B cell (primary cell): ENCODE measurements around the gene ABHD5. TPM values are rescaled to one million over a fixed set of nuclear protein-coding genes. Genes with fewer than 3 reads are reported as not detected.

ENCODE experiments used
- ATAC-seq: fragments of 200-7000 bp; cut with Tn5 transposase; one replicate; pipeline ENCODE4 v1.10.0; 2021; ENCODE audit warnings: low read depth, mild to moderate bottlenecking, moderate number of reproducible peaks, moderate library complexity
- CTCF ChIA-PET: fragments of 350-600 bp; sonication (Branson Sonifier 250); formaldehyde crosslinking; loops from one replicate; lab custom pipeline; 2021; ENCODE audit warnings: antibody characterized with exemption, inconsistent platforms; lab: Charles Lee
- POLR2A ChIA-PET: fragments of 350-600 bp; sonication (Branson Sonifier 250); formaldehyde crosslinking; loops from one replicate; lab custom pipeline; 2021; ENCODE audit warnings: antibody characterized with exemption; lab: Charles Lee
- DNase-seq: peaks from one replicate; pipeline ENCODE4 v3.0.0; 2013
- H2AFZ ChIP-seq: 2 replicates; pipeline ENCODE4 v1.6.1; 2012; ENCODE audit warnings: mild to moderate bottlenecking, low read depth, low read length; ENCODE audit not compliant: insufficient read depth, poor library complexity, severe bottlenecking
- H3K27ac ChIP-seq, 2 donors: 1 replicate in 1 of 2; 2 replicates in 1 of 2; pipeline ENCODE4 v1.5.1; 2012 to 2013; ENCODE audit warnings: low read length in 2 of 2, mild to moderate bottlenecking in 2 of 2, moderate library complexity in 1 of 2
- H3K27me3 ChIP-seq, 4 experiments: fragments of 200-600 bp in 1 of 4; sonication (generic) in 1 of 4; replicated peaks in 1 of 4; 1 replicate in 2 of 4; 2 replicates in 2 of 4; pipeline versions ENCODE4 v1.6.1 to v1.7.0; 2013 to 2016; ENCODE audit warnings: low read length in 3 of 4, mild to moderate bottlenecking in 2 of 4, mixed read lengths in 1 of 4, moderate library complexity in 1 of 4; ENCODE audit not compliant: insufficient read depth in 4 of 4, control insufficient read depth in 3 of 4; ENCODE audit errors: control extremely low read depth in 1 of 4
- H3K36me3 ChIP-seq, 2 experiments: replicated peaks in 1 of 2; 1 replicate in 1 of 2; 2 replicates in 1 of 2; pipeline versions ENCODE4 v1.6.1 to v1.7.1; 2013; ENCODE audit warnings: low read length in 1 of 2; ENCODE audit not compliant: insufficient read depth in 2 of 2, control insufficient read depth in 1 of 2; ENCODE audit errors: control extremely low read depth in 1 of 2, extremely low read depth in 1 of 2
- H3K4me1 ChIP-seq, 2 donors: fragments of 200-600 bp in 1 of 2; sonication (generic) in 1 of 2; 1 replicate in 1 of 2; 2 replicates in 1 of 2; pipeline versions ENCODE4 v1.5.1 to v1.6.1; 2013 to 2017; ENCODE audit warnings: low read length in 2 of 2; ENCODE audit not compliant: control insufficient read depth in 2 of 2, insufficient read depth in 2 of 2
- H3K4me2 ChIP-seq: replicated peaks from 2 replicates; pipeline ENCODE3; 2012; ENCODE audit warnings: mild to moderate bottlenecking, low read depth, low read length; ENCODE audit not compliant: poor library complexity, severe bottlenecking
- H3K4me3 ChIP-seq, 5 experiments: fragments of 200-600 bp in 1 of 5; sonication (generic) in 1 of 5; 1 replicate in 3 of 5; 2 replicates in 2 of 5; pipeline versions ENCODE4 v1.5.1 to v1.7.0; 2011 to 2016; ENCODE audit warnings: low read length in 4 of 5, mild to moderate bottlenecking in 4 of 5, low read depth in 2 of 5, control low read depth in 1 of 5, moderate library complexity in 1 of 5; ENCODE audit not compliant: insufficient read depth in 1 of 5; ENCODE audit errors: control extremely low read depth in 1 of 5, extremely low read depth in 1 of 5
- H3K79me2 ChIP-seq: fragments of 200-600 bp; sonication (generic); one replicate; pipeline ENCODE4 v1.6.0; 2016; ENCODE audit warnings: low read length; ENCODE audit not compliant: control insufficient read depth, insufficient read depth
- H3K9ac ChIP-seq: fragments of 200-600 bp; sonication (generic); 2 replicates; pipeline ENCODE4 v1.6.1; 2017; ENCODE audit warnings: mild to moderate bottlenecking, low read length, moderate library complexity
- H3K9me3 ChIP-seq, 3 donors: one replicate each; pipeline versions ENCODE4 v1.6.1 to v1.7.1; 2013; ENCODE audit warnings: low read length in 2 of 3; ENCODE audit not compliant: control insufficient read depth in 2 of 3, insufficient read depth in 1 of 3; ENCODE audit errors: control extremely low read depth in 1 of 3
- H4K20me1 ChIP-seq: 2 replicates; pipeline ENCODE4 v1.6.0; 2012; ENCODE audit warnings: mild to moderate bottlenecking, low read length; ENCODE audit not compliant: insufficient read depth, control insufficient read depth, poor library complexity, severe bottlenecking
- H3K27ac Mint-ChIP-seq: one replicate; pipeline ENCODE4 v1.8.0; 2021; ENCODE audit warnings: mixed read lengths
- H3K27me3 Mint-ChIP-seq: one replicate; pipeline ENCODE4 v1.8.0; 2021; ENCODE audit warnings: mixed read lengths
- H3K4me1 Mint-ChIP-seq: one replicate; pipeline ENCODE4 v1.8.0; 2021; ENCODE audit warnings: mixed read lengths
- H3K4me3 Mint-ChIP-seq: one replicate; pipeline ENCODE4 v1.8.0; 2021; ENCODE audit warnings: mixed read lengths
- H3K9me3 Mint-ChIP-seq: one replicate; pipeline ENCODE4 v1.8.0; 2022; ENCODE audit warnings: mixed read lengths; ENCODE audit not compliant: insufficient read depth
- EZH2 ChIP-seq: IDR thresholded peaks from 2 replicates; pipeline ENCODE4 v1.6.1; 2012; ENCODE audit warnings: borderline replicate concordance, low read depth, mild to moderate bottlenecking, moderate library complexity, low read length; ENCODE audit not compliant: insufficient read depth, poor library complexity, severe bottlenecking
- WGBS: methylation state at CpG from one replicate; pipeline ENCODE4 v1.1.5; 2013; ENCODE audit warnings: missing lambda C conversion rate; ENCODE audit not compliant: insufficient coverage; 5-methylcytosine and 5-hydroxymethylcytosine counted together
- intact Hi-C: fragments of 100-400 bp; cut with micrococcal nuclease; formaldehyde crosslinking; loops from one replicate; pipeline ENCODE4 v1.10.0; 2022
- polyA plus RNA-seq: library from polyadenylated mRNA; depleted of rRNA; stranded (reverse); fragments of >200 nt; gene quantifications from 2 replicates; pipeline ENCODE4 v1.2.3, GENCODE V29; 2012
- total RNA-seq, 2 donors: library from RNA; stranded (reverse); fragments of 120-200 nt in 1 of 2; gene quantifications; 1 replicate in 1 of 2; 2 replicates in 1 of 2; pipeline versions ENCODE4 v1.2.3 to v1.2.4, GENCODE V29; 2013 to 2022
- TF ChIP-seq, protein P1 (sequence below): fragments of 200-600 bp; IDR thresholded peaks from one replicate; pipeline ENCODE4 v1.8.0; 2022; ENCODE audit warnings: antibody characterized with exemption, mild to moderate bottlenecking

Gene ABHD5
- total and polyA plus RNA-seq, 2 donors (not counting 1 experiment from before 2014, with no cell fraction given), result 4.7 to 12.1 TPM

- peak; percentile 15 for DNase-seq
- peak overlapping the region; percentile 64 for H3K27ac Mint-ChIP-seq
- 83% methylated on average over 2 of the region's 8 CpGs for WGBS
- peaks cover 30% of the 10 kb centered on the region for H3K4me1 Mint-ChIP-seq
- Histone ChIP-seq H3K27ac (no peak overlapping the region), H3K4me1 (peaks cover 5 to 21% of the 10 kb centered on the region in 2 donors), H3K9me3 (no peaks in the 10 kb centered on the region), H3K4me2 (peak overlapping the region; percentile 92), H3K9ac (peak overlapping the region; percentile 80), H3K27me3 (no peaks in the 10 kb centered on the region), H3K4me3 (peak overlapping the region in 2 of 5 experiments; percentile 85 to 86), H2AFZ (no peak overlapping the region), H3K79me2 (peaks cover 22% of the 10 kb centered on the region), H4K20me1 (no peaks in the 10 kb centered on the region), H3K36me3 (no peaks in the 10 kb centered on the region)
- ChIA-PET CTCF (no interaction called here), POLR2A (no interaction called here)
- peak overlapping the region; percentile 84 for H3K4me3 Mint-ChIP-seq
- TF ChIP-seq EZH2, result no peak
- TF ChIP-seq, protein P1, sequence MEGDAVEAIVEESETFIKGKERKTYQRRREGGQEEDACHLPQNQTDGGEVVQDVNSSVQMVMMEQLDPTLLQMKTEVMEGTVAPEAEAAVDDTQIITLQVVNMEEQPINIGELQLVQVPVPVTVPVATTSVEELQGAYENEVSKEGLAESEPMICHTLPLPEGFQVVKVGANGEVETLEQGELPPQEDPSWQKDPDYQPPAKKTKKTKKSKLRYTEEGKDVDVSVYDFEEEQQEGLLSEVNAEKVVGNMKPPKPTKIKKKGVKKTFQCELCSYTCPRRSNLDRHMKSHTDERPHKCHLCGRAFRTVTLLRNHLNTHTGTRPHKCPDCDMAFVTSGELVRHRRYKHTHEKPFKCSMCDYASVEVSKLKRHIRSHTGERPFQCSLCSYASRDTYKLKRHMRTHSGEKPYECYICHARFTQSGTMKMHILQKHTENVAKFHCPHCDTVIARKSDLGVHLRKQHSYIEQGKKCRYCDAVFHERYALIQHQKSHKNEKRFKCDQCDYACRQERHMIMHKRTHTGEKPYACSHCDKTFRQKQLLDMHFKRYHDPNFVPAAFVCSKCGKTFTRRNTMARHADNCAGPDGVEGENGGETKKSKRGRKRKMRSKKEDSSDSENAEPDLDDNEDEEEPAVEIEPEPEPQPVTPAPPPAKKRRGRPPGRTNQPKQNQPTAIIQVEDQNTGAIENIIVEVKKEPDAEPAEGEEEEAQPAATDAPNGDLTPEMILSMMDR, result no peak
- ATAC-seq, result no peak
- no peaks in the 10 kb centered on the region for H3K9me3 Mint-ChIP-seq
- H3K27me3 Mint-ChIP-seq, result no peaks in the 10 kb centered on the region
- intact Hi-C loops, result loop anchor here (5.0 kb wide), 2 partner anchors 585 to 1190 kb away; partner anchors contain the start of genes POMGNT2 and VIPR1
Observed at GRCh38 chr3:43692085-43692855, 1.5 kb downstream of the ABHD5 start.

DNA sequence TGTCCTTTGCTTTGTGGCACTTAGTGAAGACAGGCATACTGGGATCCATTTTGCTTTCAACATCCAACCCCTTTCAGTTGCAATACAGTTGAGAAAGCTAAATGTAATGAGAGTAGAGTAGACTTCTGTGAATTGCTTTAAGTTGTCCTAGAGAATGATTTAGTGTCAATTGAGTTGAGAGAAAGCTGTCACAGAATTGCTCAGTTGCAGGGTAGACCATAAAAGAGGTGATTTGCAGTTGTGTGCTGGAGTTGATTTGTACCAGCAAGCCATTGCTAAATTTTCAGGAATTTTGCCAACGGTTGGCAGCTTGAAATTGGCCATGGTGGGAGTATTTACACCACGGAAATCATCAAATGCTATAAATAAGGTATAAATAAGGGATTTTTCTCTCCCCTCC lies 2.2 kb downstream of the ABHD5 start:
- Histone ChIP-seq H3K79me2 (peaks cover 22% of the 10 kb centered on the region), H2AFZ (no peak overlapping the region), H3K4me2 (no peak overlapping the region), H3K4me1 (peaks cover 5 to 21% of the 10 kb centered on the region in 2 donors), H3K36me3 (no peaks in the 10 kb centered on the region), H3K4me3 (peak overlapping the region in 1 of 5 experiments; percentile 21), H3K9me3 (no peaks in the 10 kb centered on the region), H4K20me1 (no peaks in the 10 kb centered on the region), H3K9ac (no peak overlapping the region), H3K27ac (no peak overlapping the region), H3K27me3 (no peaks in the 10 kb centered on the region)
- TF ChIP-seq, protein P1, result no peak
- TF ChIP-seq EZH2, result no peak
- ATAC-seq (no peak), DNase-seq (no peak)
- ChIA-PET POLR2A (no interaction called here), CTCF (interaction anchor here (0.7 kb wide), 1 partner anchor 923 kb away, joined by 3 read pairs; no protein-coding TSS in a partner anchor)
- intact Hi-C loops, result loop anchor here (5.0 kb wide), 2 partner anchors 586 to 1191 kb away; partner anchors contain the start of genes POMGNT2 and VIPR1
- H3K9me3 Mint-ChIP-seq, result no peaks in the 10 kb centered on the region
- peaks cover 30% of the 10 kb centered on the region for H3K4me1 Mint-ChIP-seq
- no CpG with 5 or more reads among the region's 2 CpGs for WGBS
- H3K4me3 Mint-ChIP-seq, result no peak overlapping the region
- H3K27me3 Mint-ChIP-seq, result no peaks in the 10 kb centered on the region
- H3K27ac Mint-ChIP-seq, result no peak overlapping the region
